ENCODE data around the gene PRSS56. TPM values are rescaled to one million over a fixed set of nuclear protein-coding genes. Genes with fewer than 3 reads are reported as not detected.

The PRSS56 gene
- total RNA-seq, 1 experiment from 2014 or later = not detected

GRCh38 chr2:232502911-232503808 is 17.0 kb upstream of the PRSS56 start:
- Mint-ChIP-seq H3K9me3 (ENCODE audit: unreplicated experiment) (no peaks in the 10 kb centered on the region), H3K4me1 (ENCODE audit: low read depth, unreplicated experiment) (no peaks in the 10 kb centered on the region), H3K27ac (ENCODE audit: unreplicated experiment) (no peak overlapping the region), H3K36me3 (ENCODE audit: insufficient read depth, unreplicated experiment) (no peaks in the 10 kb centered on the region), H3K4me3 (ENCODE audit: unreplicated experiment) (peak overlapping the region; percentile 55), H3K27me3 (ENCODE audit: insufficient read depth, unreplicated experiment) (no peaks in the 10 kb centered on the region)
- CTCF ChIA-PET = no interaction called here
- H3K4me1 ChIP-seq = no peaks in the 10 kb centered on the region
- POLR2A ChIA-PET = no interaction called here
- H3K27me3 ChIP-seq (replicated peaks; ENCODE audit: control insufficient read depth, insufficient read depth, low read length) = no peaks in the 10 kb centered on the region
- no peaks in the 10 kb centered on the region for H3K36me3 ChIP-seq (ENCODE audit: control insufficient read depth, insufficient read depth, low read length)
- peak in 1 of 2 experiments; percentile 39 for DNase-seq
- no peak for TF ChIP-seq CTCF (IDR thresholded peaks at IDR 0.05; ENCODE audit: insufficient read depth in 1 of 2, low read depth in 1 of 2, low read length in 1 of 2, severe bottlenecking in 1 of 2, unreplicated experiment in 1 of 2)
- BruUV-seq (replicated peaks) = no TSS peak
- intact Hi-C loops (cut with micrococcal nuclease; ENCODE audit: unreplicated experiment) = no loop called here
- H3K9me3 ChIP-seq = no peaks in the 10 kb centered on the region
- peak overlapping the region; percentile 38 for H3K4me3 ChIP-seq (ENCODE audit: low read depth, low read length)

GRCh38 chr2:232503809-232504323 is 16.3 kb upstream of the PRSS56 start:
- no peaks in the 10 kb centered on the region for H3K4me1 Mint-ChIP-seq (ENCODE audit: low read depth, unreplicated experiment)
- no peaks in the 10 kb centered on the region for H3K9me3 Mint-ChIP-seq (ENCODE audit: unreplicated experiment)
- ChIA-PET POLR2A (no interaction called here), CTCF (no interaction called here)
- Histone ChIP-seq H3K9me3 (no peaks in the 10 kb centered on the region), H3K27me3 (replicated peaks; ENCODE audit: control insufficient read depth, insufficient read depth, low read length) (no peaks in the 10 kb centered on the region), H3K36me3 (ENCODE audit: control insufficient read depth, insufficient read depth, low read length) (no peaks in the 10 kb centered on the region), H3K4me1 (no peaks in the 10 kb centered on the region), H3K4me3 (ENCODE audit: low read depth, low read length) (peak overlapping the region; percentile 38)
- DNase-seq = no peak
- TF ChIP-seq CTCF (IDR thresholded peaks at IDR 0.05; ENCODE audit: insufficient read depth in 1 of 2, low read depth in 1 of 2, low read length in 1 of 2, severe bottlenecking in 1 of 2, unreplicated experiment in 1 of 2) = no peak
- H3K27me3 Mint-ChIP-seq (ENCODE audit: insufficient read depth, unreplicated experiment) = no peaks in the 10 kb centered on the region
- H3K36me3 Mint-ChIP-seq (ENCODE audit: insufficient read depth, unreplicated experiment) = no peaks in the 10 kb centered on the region
- H3K4me3 Mint-ChIP-seq (ENCODE audit: unreplicated experiment) = peak overlapping the region; percentile 55
- no peak overlapping the region for H3K27ac Mint-ChIP-seq (ENCODE audit: unreplicated experiment)
- intact Hi-C loops (cut with micrococcal nuclease; ENCODE audit: unreplicated experiment) = no loop called here
- no TSS peak for BruUV-seq (replicated peaks)

GRCh38 chr2:232504438-232504837 is 15.8 kb upstream of the PRSS56 start:
- Histone ChIP-seq H3K4me1 (no peaks in the 10 kb centered on the region), H3K27me3 (replicated peaks; ENCODE audit: control insufficient read depth, insufficient read depth, low read length) (no peaks in the 10 kb centered on the region), H3K36me3 (ENCODE audit: control insufficient read depth, insufficient read depth, low read length) (no peaks in the 10 kb centered on the region), H3K9me3 (no peaks in the 10 kb centered on the region), H3K4me3 (ENCODE audit: low read depth, low read length) (no peak overlapping the region)
- Mint-ChIP-seq H3K9me3 (ENCODE audit: unreplicated experiment) (no peaks in the 10 kb centered on the region), H3K27ac (ENCODE audit: unreplicated experiment) (no peak overlapping the region), H3K4me3 (ENCODE audit: unreplicated experiment) (no peak overlapping the region), H3K27me3 (ENCODE audit: insufficient read depth, unreplicated experiment) (no peaks in the 10 kb centered on the region), H3K36me3 (ENCODE audit: insufficient read depth, unreplicated experiment) (no peaks in the 10 kb centered on the region), H3K4me1 (ENCODE audit: low read depth, unreplicated experiment) (no peaks in the 10 kb centered on the region)
- ChIA-PET CTCF (no interaction called here), POLR2A (no interaction called here)
- no peak for DNase-seq
- intact Hi-C loops (cut with micrococcal nuclease; ENCODE audit: unreplicated experiment) = no loop called here
- BruUV-seq (replicated peaks) = no TSS peak
- no peak for TF ChIP-seq CTCF (IDR thresholded peaks at IDR 0.05; ENCODE audit: insufficient read depth in 1 of 2, low read depth in 1 of 2, low read length in 1 of 2, severe bottlenecking in 1 of 2, unreplicated experiment in 1 of 2)

All from Caco-2 (cell line).